Fibroblast of mammary gland (primary cell): ENCODE data around the gene SSR4.

ENCODE experiments used
- DNase-seq: peaks from one replicate; pipeline ENCODE4 v3.0.0-alpha.2; 2010; ENCODE audit warnings: low read depth
- H3K4me3 ChIP-seq: 2 replicates; pipeline ENCODE4 v1.5.1; 2011; ENCODE audit warnings: low read depth, mild to moderate bottlenecking, low read length, moderate library complexity; ENCODE audit not compliant: control insufficient read depth
- CTCF ChIP-seq: conservative IDR thresholded peaks from 2 replicates; pipeline ENCODE4 v1.5.1; 2011; ENCODE audit warnings: low read depth, low read length, inconsistent platforms; ENCODE audit not compliant: control insufficient read depth, insufficient read depth

Gene SSR4

GRCh38 chrX:153828723-153829548 is 34.5 kb downstream of the SSR4 start:
- DNase-seq: no peak
- TF ChIP-seq CTCF: no peak
- H3K4me3 ChIP-seq: no peak overlapping the region

DNA sequence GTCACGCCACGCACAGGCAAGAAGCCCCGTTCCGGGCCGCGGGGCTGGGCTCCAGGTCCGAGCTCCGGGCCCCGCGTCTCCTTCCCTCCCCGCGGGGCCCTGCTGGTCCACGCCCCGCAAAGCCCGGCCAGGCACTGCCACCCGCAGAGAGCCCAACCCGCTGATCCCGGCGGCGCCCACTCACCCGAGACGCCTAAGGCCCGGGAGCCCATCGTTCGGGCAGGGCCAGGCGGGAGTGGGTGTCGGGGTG is 35.0 kb downstream of the SSR4 start:
- DNase-seq: no peak
- no peak overlapping the region for H3K4me3 ChIP-seq
- no peak for TF ChIP-seq CTCF

GRCh38 chrX:153829799-153830639 is 35.6 kb downstream of the SSR4 start, which contains the start of gene PDZD4:
Gene PDZD4 (minus strand): TSS chrX:153830544. CDS start chrX:153830298, 246 bp downstream.
- no peak for TF ChIP-seq CTCF
- DNase-seq: no peak
- H3K4me3 ChIP-seq: no peak within 1 kb of the TSS

- no peak for TF ChIP-seq CTCF
- DNase-seq: no peak
- H3K4me3 ChIP-seq: no peak overlapping the region
Observed at GRCh38 chrX:153830640-153831428, 36.4 kb downstream of the SSR4 start.

GRCh38 chrX:153831429-153832150 is 37.1 kb downstream of the SSR4 start:
- no peak for TF ChIP-seq CTCF
- no peak overlapping the region for H3K4me3 ChIP-seq
- no peak for DNase-seq

GRCh38 chrX:153832728-153833127 is 38.3 kb downstream of the SSR4 start:
- TF ChIP-seq CTCF: no peak
- no peak for DNase-seq
- H3K4me3 ChIP-seq: no peak overlapping the region
